Esophagus squamous epithelium (tissue), 5 donors: Measurements from ENCODE around the gene MFSD11. TPM values are rescaled to one million over a fixed set of nuclear protein-coding genes. Genes with fewer than 3 reads are reported as not detected.
A peak's percentile ranks its signal among the peaks of the same experiment; 100 is the strongest.

Source experiments
- DNase-seq: peaks from one replicate; lab custom pipeline; 2025; lab: John Stamatoyannopoulos, UW
- H3K27ac ChIP-seq, 4 donors: fragments of 200-600 bp; sonication (generic); one replicate each; pipeline ENCODE4 v1.5.1; 2016 to 2019; ENCODE audit warnings: mild to moderate bottlenecking in 1 of 4
- H3K27me3 ChIP-seq, 4 donors: fragments of 200-600 bp; sonication (generic); 1 replicate in 3 of 4; 2 replicates in 1 of 4; pipeline versions ENCODE4 v1.5.1 to v1.6.0; 2017 to 2021; ENCODE audit warnings: antibody characterized with exemption in 1 of 4
- H3K36me3 ChIP-seq, 3 donors: fragments of 200-600 bp; sonication (generic); one replicate each; pipeline ENCODE4 v1.5.1; 2016 to 2019
- H3K4me1 ChIP-seq, 3 donors: fragments of 200-600 bp; sonication (generic); one replicate each; pipeline ENCODE4 v1.5.1; 2017 to 2019
- H3K4me3 ChIP-seq, 4 donors: fragments of 200-600 bp; sonication (generic); 1 replicate in 3 of 4; 2 replicates in 1 of 4; pipeline ENCODE4 v1.5.1; 2016 to 2019; ENCODE audit warnings: mild to moderate bottlenecking in 2 of 4, moderate library complexity in 1 of 4
- H3K9me3 ChIP-seq, 3 donors: fragments of 200-600 bp; sonication (generic); one replicate each; pipeline ENCODE4 v1.5.1; 2016 to 2019
- POLR2A ChIP-seq, 4 donors: fragments of 450-650 bp; IDR thresholded peaks; one replicate each; pipeline ENCODE4 v1.6.1; 2017; ENCODE audit warnings: antibody characterized with exemption in 4 of 4, mild to moderate bottlenecking in 4 of 4, moderate library complexity in 3 of 4
- WGBS, 2 donors: methylation state at CpG; one replicate each; pipeline ENCODE4 v1.1.5; 2018; 5-methylcytosine and 5-hydroxymethylcytosine counted together
- intact Hi-C: fragments of 100-400 bp; cut with DNase I; formaldehyde crosslinking; loops from one replicate; pipeline ENCODE4 v1.15.0; 2022
- total RNA-seq, 4 donors: library from RNA; depleted of rRNA; stranded (reverse); fragments of >200 nt; gene quantifications; one replicate each; pipeline ENCODE4 v1.1.0, GENCODE V29; 2016
- TF ChIP-seq, protein P1 (sequence below), 6 experiments: fragments of 450-650 bp in 4 of 6; fragments of 200-600 bp in 2 of 6; sonication (generic) in 2 of 6; IDR thresholded peaks; one replicate each; pipeline ENCODE4 v1.5.1; 2016 to 2019; ENCODE audit warnings: antibody characterized with exemption in 6 of 6, mild to moderate bottlenecking in 4 of 6, moderate library complexity in 4 of 6
- donor health status: DM: yes; HTN: yes; CAD: no.

The MFSD11 gene
- total RNA-seq, 4 donors from 2014 or later = 24.2 to 31.0 (median 28.1) TPM

DNA sequence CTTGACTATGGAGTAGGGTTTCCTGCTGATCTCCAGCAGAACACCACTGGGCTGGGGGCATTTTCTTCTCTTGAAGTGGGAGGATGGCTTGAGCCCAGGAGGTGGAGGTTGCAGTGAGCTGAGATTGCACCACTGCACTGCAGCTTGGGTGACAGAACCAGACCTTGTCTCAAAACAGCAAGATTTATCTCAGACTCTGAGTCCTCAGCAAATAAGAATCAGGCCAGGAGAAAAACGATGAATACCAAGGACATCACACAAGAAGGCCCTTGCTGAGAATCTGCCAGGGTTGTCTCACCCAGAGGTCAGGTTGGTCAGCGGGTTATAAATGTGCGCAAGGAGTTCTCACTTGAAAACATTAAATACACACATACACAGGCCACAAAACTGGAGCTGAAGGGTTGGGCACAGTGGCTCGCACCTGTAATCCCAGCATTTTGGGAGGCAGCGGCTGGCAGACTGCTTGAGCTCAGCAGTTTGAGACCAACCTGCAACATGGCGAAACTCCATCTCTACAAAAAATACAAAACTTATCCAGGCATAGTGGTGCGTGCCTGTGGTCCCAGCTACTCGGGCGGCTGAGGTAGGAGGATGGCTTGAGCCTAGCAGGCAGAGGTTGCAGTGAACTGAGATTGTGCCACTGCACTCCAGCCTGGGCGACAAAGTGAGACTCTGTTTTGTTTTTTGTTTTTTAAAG, 34.8 kb upstream of the MFSD11 start:
- Histone ChIP-seq H3K4me3 (no peak overlapping the region), H3K27me3 (no peaks in the 10 kb centered on the region), H3K27ac (peak overlapping the region in 3 of 4 donors; percentile 34 to 88 (median 86)), H3K9me3 (no peaks in the 10 kb centered on the region), H3K4me1 (peaks cover 26 to 70% (median 52%) of the 10 kb centered on the region in 3 donors), H3K36me3 (no peaks in the 10 kb centered on the region)
- no peak for TF ChIP-seq POLR2A (IDR thresholded peaks at IDR 0.05)
- TF ChIP-seq, protein P1, sequence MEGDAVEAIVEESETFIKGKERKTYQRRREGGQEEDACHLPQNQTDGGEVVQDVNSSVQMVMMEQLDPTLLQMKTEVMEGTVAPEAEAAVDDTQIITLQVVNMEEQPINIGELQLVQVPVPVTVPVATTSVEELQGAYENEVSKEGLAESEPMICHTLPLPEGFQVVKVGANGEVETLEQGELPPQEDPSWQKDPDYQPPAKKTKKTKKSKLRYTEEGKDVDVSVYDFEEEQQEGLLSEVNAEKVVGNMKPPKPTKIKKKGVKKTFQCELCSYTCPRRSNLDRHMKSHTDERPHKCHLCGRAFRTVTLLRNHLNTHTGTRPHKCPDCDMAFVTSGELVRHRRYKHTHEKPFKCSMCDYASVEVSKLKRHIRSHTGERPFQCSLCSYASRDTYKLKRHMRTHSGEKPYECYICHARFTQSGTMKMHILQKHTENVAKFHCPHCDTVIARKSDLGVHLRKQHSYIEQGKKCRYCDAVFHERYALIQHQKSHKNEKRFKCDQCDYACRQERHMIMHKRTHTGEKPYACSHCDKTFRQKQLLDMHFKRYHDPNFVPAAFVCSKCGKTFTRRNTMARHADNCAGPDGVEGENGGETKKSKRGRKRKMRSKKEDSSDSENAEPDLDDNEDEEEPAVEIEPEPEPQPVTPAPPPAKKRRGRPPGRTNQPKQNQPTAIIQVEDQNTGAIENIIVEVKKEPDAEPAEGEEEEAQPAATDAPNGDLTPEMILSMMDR (IDR thresholded peaks at IDR 0.05) = no peak
- intact Hi-C loops = no loop called here
- WGBS, 2 donors = 80 to 90% methylated on average over 7 to 8 of the region's 10 CpGs
- DNase-seq = no peak

DNA sequence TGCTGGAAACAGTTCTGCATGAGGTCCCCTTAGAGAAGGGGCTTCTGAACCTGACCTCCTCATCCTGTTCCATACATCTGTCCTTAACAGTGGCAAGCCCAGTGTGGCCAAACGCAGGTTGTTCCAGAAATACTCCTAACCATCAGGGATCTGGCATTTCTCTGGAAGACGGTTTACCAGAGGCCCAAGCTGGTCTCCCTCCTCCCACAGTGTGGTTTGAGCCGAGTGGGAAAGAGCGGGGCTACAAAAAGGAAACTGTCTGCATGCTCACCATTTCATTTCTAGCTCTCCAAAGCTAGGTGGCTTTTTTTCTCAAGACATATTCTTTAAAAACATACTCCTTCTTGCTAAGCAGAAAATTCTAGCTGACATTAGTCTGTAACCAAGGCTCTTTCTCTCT, 33.1 kb upstream of the MFSD11 start:
- DNase-seq = no peak
- intact Hi-C loops = no loop called here
- H3K27me3 ChIP-seq = no peaks in the 10 kb centered on the region
- no peaks in the 10 kb centered on the region for H3K9me3 ChIP-seq
- TF ChIP-seq POLR2A (IDR thresholded peaks at IDR 0.05) = no peak
- TF ChIP-seq, protein P1 (IDR thresholded peaks at IDR 0.05) = no peak
- H3K4me1 ChIP-seq = peaks cover 34 to 70% (median 49%) of the 10 kb centered on the region in 3 donors
- peak overlapping the region in 1 of 4 donors; percentile 46 for H3K27ac ChIP-seq
- no peak overlapping the region for H3K4me3 ChIP-seq
- 63 to 74% methylated on average over 4 of the region's 4 CpGs for WGBS, 2 donors
- H3K36me3 ChIP-seq = no peaks in the 10 kb centered on the region

DNA sequence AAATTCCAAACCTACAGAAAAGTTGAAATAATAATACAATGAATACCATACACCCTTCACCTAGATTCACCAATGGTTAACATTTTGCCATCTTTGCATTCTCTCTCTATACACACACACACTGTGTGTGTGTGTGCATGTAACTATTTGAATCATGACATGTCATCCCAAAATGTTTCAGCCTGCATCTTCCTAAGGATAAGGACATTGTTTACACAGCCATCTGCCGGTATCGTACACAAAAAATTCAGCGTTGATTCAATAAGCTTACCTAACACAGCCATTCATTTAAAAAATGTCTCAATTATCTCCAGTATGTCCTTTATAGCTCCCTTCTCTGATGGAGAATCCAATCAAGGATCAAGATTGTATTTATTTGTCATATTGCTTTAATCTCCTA, 31.1 kb upstream of the MFSD11 start:
- 79 to 86% methylated on average over 3 of the region's 3 CpGs for WGBS, 2 donors
- no peaks in the 10 kb centered on the region for H3K9me3 ChIP-seq
- peaks cover 29 to 65% (median 38%) of the 10 kb centered on the region in 3 donors for H3K4me1 ChIP-seq
- H3K27ac ChIP-seq = peak overlapping the region in 2 of 4 donors; percentile 91 to 93
- no peaks in the 10 kb centered on the region for H3K27me3 ChIP-seq
- no peak overlapping the region for H3K4me3 ChIP-seq
- TF ChIP-seq POLR2A (IDR thresholded peaks at IDR 0.05) = no peak
- TF ChIP-seq, protein P1 (IDR thresholded peaks at IDR 0.05) = no peak
- intact Hi-C loops = no loop called here
- no peaks in the 10 kb centered on the region for H3K36me3 ChIP-seq
- DNase-seq = no peak

DNA sequence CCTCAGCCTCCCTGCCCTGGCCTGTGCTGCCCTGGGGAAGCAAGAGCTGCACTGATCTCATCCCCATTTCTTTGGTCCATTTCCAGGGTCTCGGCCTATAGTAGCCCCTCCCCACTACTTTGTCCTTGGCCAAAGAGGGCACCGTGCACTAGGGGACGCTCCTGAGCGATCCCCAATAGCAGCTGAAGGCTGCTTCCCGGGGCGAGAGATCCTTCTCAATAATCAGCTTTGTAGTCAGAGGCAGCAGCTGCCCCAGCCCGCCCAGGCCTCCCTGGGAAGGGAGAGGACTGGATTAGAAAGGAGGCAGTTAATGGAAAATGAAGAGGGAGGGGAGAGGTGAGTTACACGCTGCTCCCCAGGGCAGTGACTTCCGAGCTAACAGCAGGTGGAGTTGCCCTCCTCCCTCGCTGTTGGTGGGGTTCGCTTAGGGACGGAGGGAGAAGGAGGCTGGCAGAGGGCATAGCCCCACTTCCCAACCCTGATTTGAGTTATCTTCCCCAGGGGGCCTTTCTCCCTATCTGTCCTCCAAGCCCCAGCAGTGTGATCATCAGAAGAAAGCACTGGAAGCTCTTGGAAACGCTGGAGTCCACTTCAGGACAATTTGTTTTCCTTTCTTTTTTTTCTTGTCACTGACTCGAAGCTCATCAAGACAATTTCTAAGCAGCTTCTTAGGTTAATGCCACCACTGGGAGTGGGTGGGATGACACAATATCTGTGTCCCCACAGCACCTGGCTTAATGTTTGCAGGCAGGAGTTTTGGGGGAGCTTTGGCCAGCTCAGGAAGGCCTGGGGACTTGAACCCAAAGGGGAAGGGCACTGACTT, 29.7 kb upstream of the MFSD11 start:
- Histone ChIP-seq H3K9me3 (no peaks in the 10 kb centered on the region), H3K4me1 (peaks cover 29 to 57% (median 32%) of the 10 kb centered on the region in 3 donors), H3K36me3 (peaks cover 0 to 7% (median 0%) of the 10 kb centered on the region in 3 donors), H3K4me3 (peak overlapping the region in 2 of 4 donors; percentile 69 to 75), H3K27me3 (no peaks in the 10 kb centered on the region), H3K27ac (peak overlapping the region; percentile 32 to 93 (median 90))
- TF ChIP-seq POLR2A (IDR thresholded peaks at IDR 0.05) = no peak
- TF ChIP-seq, protein P1 (IDR thresholded peaks at IDR 0.05) = peak in 2 of 6 experiments; percentile 6 to 20
- 56 to 59% methylated on average over 7 to 13 of the region's 14 CpGs for WGBS, 2 donors
- DNase-seq = no peak
- intact Hi-C loops = no loop called here
